Stimulated activated CD8-positive, alpha-beta memory T cell treated with anti-CD3 and anti-CD28 coated beads, Interleukin-15, amount 100 ng/mL, for 1 hour (primary cell): ENCODE measurements around the gene PARD3.
"Not testable (repeated sequence)": the region's sequence is repeated elsewhere in the genome, so short reads cannot be mapped to it uniquely, and the experiment has no call there.

Experiments
- DNase-seq: peaks from one replicate; pipeline ENCODE4 v3.0.0-alpha.2; 2020; ENCODE audit warnings: low read depth

The PARD3 gene

GRCh38 chr10:34648919-34649318, 166.2 kb downstream of the PARD3 start:
- no peak for DNase-seq

GRCh38 chr10:34647875-34648865, 166.9 kb downstream of the PARD3 start:
- no peak for DNase-seq

- no peak for DNase-seq
Measured at GRCh38 chr10:34647160-34647559, 167.9 kb downstream of the PARD3 start.

- DNase-seq = no peak
Measured at GRCh38 chr10:34646331-34646730, 168.8 kb downstream of the PARD3 start.

GRCh38 chr10:34644815-34645214, 170.3 kb downstream of the PARD3 start:
- DNase-seq = not testable (repeated sequence)

- DNase-seq = no peak
Measured at GRCh38 chr10:34644224-34644623, 170.9 kb downstream of the PARD3 start.

- DNase-seq = no peak
Measured at GRCh38 chr10:34643620-34644019, 171.5 kb downstream of the PARD3 start.

GRCh38 chr10:34641913-34642558, 173.1 kb downstream of the PARD3 start:
- no peak for DNase-seq

GRCh38 chr10:34641147-34641912, 173.8 kb downstream of the PARD3 start:
- DNase-seq = no peak

- DNase-seq = peak; percentile 46
Measured at GRCh38 chr10:34638406-34639054, 176.6 kb downstream of the PARD3 start.

GRCh38 chr10:34637418-34637911, 177.6 kb downstream of the PARD3 start:
- DNase-seq = peak; percentile 41

- DNase-seq = no peak
Measured at GRCh38 chr10:34635111-34635510, 180.0 kb downstream of the PARD3 start.

- no peak for DNase-seq
Measured at GRCh38 chr10:34633374-34633773, 181.7 kb downstream of the PARD3 start.

GRCh38 chr10:34629084-34629483, 186.0 kb downstream of the PARD3 start:
- no peak for DNase-seq

GRCh38 chr10:34628174-34628796, 186.8 kb downstream of the PARD3 start:
- no peak for DNase-seq

GRCh38 chr10:34627741-34628140, 187.4 kb downstream of the PARD3 start:
- no peak for DNase-seq

GRCh38 chr10:34627331-34627730, 187.8 kb downstream of the PARD3 start:
- DNase-seq = no peak

GRCh38 chr10:34626158-34626880, 188.8 kb downstream of the PARD3 start:
- DNase-seq = no peak

GRCh38 chr10:34624323-34625153, 190.6 kb downstream of the PARD3 start:
- DNase-seq = no peak

GRCh38 chr10:34622945-34623344, 192.2 kb downstream of the PARD3 start:
- DNase-seq = no peak
